Measurements from ENCODE around the gene TENT4A. TPM values are rescaled to one million over a fixed set of nuclear protein-coding genes. Genes with fewer than 3 reads are reported as not detected.
"Not testable (repeated sequence)": the region's sequence is repeated elsewhere in the genome, so short reads cannot be mapped to it uniquely, and the experiment has no call there.

TENT4A gene
- total RNA-seq (10 to 100 TPM; 34.9 to 61.4 (median 52.2) TPM), polyA plus RNA-seq (1 to 10 TPM; 1.6 to 2.2 TPM), total RNA-seq (45.1 reads per million, percentile 69 among the genes with 10 or more reads in this experiment)

DNA sequence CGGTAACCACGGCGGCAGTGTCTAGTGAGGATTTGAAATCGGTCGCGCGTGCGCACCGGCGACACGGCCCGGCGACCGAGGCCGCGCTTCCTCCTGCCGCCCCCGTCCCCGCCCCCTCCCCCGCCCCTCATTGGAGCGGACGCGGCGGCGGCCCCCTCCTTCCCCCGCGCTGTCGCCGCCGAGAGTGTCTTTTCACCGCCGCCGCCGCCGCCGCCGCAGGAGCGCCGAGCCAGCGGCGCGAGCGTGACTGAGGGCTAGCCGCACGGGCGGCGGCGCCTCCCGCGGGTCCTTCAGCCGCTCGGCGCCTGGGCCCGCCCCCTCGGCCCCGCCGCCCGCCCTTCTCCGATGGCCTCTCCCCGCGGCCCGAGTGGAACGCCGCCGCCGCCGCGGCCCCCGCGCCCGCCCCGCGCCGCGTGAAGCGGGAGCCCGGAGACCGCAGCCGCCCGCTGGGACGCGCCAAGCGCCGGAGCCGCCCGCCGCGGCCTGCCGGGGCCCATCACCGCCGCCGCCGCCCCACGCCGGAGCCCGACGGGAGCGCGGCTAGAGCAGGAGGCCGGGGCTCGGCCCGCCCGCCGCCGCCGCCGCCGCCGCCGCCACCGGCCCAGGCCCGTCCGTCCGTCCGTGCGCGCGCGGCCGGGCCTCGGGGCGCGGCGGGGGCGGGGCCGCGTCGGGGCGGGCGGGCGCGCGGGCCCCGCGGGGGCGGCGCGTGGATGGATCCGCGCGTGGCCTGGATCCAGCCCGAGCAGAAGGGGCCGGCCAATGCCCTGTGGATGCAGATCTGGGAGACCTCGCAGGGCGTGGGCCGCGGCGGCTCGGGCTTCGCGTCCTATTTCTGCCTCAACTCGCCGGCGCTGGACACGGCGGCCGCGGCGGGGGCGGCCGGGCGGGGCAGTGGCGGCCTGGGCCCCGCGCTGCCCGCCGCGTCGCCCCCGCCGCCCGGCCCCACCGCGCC, at the start of gene TENT4A:
TENT4A (plus strand) TSS at position 159 of the 952 bp plus-strand sequence; CDS start at position 711, 552 bp downstream.
- ChIA-PET POLR2A (interaction anchor here (0.7 to 1.3 kb wide), 6 partner anchors 9 to 1291 kb away, joined by 3 to 10 read pairs (median 4); partner anchors contain the start of genes ICE1, MED10, NSUN2 and SRD5A1), CTCF (no interaction called here)
- H3K4me1 ChIP-seq (ENCODE audit: control insufficient read depth in 2 of 2, insufficient read depth in 2 of 2, low read length in 2 of 2) = peaks cover 25 to 33% of the 10 kb centered on the region in 2 donors
- H3K4me1 Mint-ChIP-seq = peaks cover 34 to 52% (median 41%) of the 10 kb centered on the region in 7 donors
- peak within 1 kb of the TSS; percentile 95 for H3K27ac ChIP-seq (ENCODE audit: low read depth, low read length)
- intact Hi-C loops (cut with micrococcal nuclease) = loop anchor here (1.0 to 10.0 kb wide), 11 partner anchors 15 to 1291 kb away; partner anchors contain the start of genes MED10 (in 2 of the 2), NSUN2 (in 2 of the 2), SRD5A1 (in 2 of the 2) and FASTKD3 (in 1 of the 2)
- H3K27me3 Mint-ChIP-seq = peaks cover 0 to 4% (median 0%) of the 10 kb centered on the region in 5 donors
- no peaks in the 10 kb centered on the region for H3K27me3 ChIP-seq (ENCODE audit: control insufficient read depth in 2 of 2, insufficient read depth in 2 of 2, low read length in 2 of 2)
- peak within 1 kb of the TSS; percentile 95 for H3K4me3 ChIP-seq (ENCODE audit: low read length)
- peaks cover 0 to 1% (median 0%) of the 10 kb centered on the region in 11 donors for H3K9me3 Mint-ChIP-seq
- peak within 1 kb of the TSS; percentile 77 to 94 (median 92) for H3K27ac Mint-ChIP-seq
- ATAC-seq = peak; percentile 80
- peak within 1 kb of the TSS; percentile 80 to 92 (median 90) for H3K4me3 Mint-ChIP-seq
- peaks cover 0 to 3% (median 0%) of the 10 kb centered on the region in 3 experiments for H3K36me3 ChIP-seq (ENCODE audit: control insufficient read depth in 2 of 3, insufficient read depth in 3 of 3, low read length in 3 of 3)
- H3K36me3 Mint-ChIP-seq = peaks cover 0 to 8% (median 4%) of the 10 kb centered on the region in 5 donors
- DNase-seq = peak in 1 of 9 donors; percentile 21
- H3K9me3 ChIP-seq (ENCODE audit: control insufficient read depth in 2 of 3, low read length in 3 of 3) = no peaks in the 10 kb centered on the region

DNA sequence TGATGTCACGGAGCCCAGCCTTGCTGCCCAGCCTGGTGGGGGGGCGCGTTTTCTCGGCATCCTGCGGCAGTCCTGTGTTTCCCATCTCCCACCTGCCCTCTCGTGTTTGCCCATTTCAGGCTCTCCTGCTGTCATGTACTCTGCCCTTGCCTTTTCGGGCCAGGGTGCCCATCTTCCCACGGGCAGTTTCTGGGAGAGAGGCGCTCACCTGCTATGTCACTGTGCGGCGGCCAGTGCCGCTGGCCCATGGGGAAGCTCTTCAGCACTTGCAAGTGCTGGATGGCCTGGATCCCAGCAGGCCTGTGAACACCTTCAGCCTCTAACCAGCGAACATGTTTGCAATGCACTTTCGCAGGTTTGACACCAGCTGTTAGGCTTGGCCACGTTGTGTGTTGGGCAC, 46.5 kb upstream of the TENT4A start:
- peaks cover 0 to 46% (median 20%) of the 10 kb centered on the region in 5 donors for H3K36me3 Mint-ChIP-seq
- peaks cover 0 to 6% (median 0%) of the 10 kb centered on the region in 3 experiments for H3K36me3 ChIP-seq (ENCODE audit: control insufficient read depth in 2 of 3, insufficient read depth in 3 of 3, low read length in 3 of 3)
- H3K4me1 ChIP-seq (ENCODE audit: control insufficient read depth in 2 of 2, insufficient read depth in 2 of 2, low read length in 2 of 2) = no peaks in the 10 kb centered on the region
- no peak overlapping the region for H3K4me3 ChIP-seq (ENCODE audit: low read length)
- no peaks in the 10 kb centered on the region for H3K9me3 ChIP-seq (ENCODE audit: control insufficient read depth in 2 of 3, low read length in 3 of 3)
- H3K9me3 Mint-ChIP-seq = peaks cover 0 to 4% (median 0%) of the 10 kb centered on the region in 11 donors
- no peaks in the 10 kb centered on the region for H3K27me3 Mint-ChIP-seq
- CTCF ChIA-PET = no interaction called here
- no peaks in the 10 kb centered on the region for H3K4me1 Mint-ChIP-seq
- H3K4me3 Mint-ChIP-seq = no peak overlapping the region
- H3K27me3 ChIP-seq (ENCODE audit: control insufficient read depth in 2 of 2, insufficient read depth in 2 of 2, low read length in 2 of 2) = no peaks in the 10 kb centered on the region
- no peak for ATAC-seq
- intact Hi-C loops (cut with micrococcal nuclease) = no loop called here
- POLR2A ChIA-PET = no interaction called here
- DNase-seq = no peak
- no peak overlapping the region for H3K27ac ChIP-seq (ENCODE audit: low read depth, low read length)
- no peak overlapping the region for H3K27ac Mint-ChIP-seq

DNA sequence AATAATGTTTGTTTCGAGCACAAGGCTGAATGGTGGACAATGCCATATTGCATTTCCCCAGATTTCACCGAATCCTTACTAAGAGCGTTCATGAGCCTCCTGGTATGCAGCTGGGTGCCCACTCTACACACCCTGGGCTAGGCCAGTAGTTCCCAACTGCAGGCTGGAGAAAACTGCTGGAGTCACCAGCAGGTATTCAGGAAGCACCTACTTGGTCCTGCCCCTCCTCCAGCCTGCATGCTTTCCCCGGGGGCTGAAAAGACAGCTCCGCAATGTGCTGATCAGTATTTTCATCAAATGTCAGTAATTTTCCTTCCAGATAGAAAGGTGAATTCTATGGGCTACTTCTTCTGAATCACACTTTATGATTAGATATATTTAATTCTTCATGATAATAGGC, 45.6 kb upstream of the TENT4A start:
- Histone ChIP-seq H3K9me3 (ENCODE audit: control insufficient read depth in 2 of 3, low read length in 3 of 3) (no peaks in the 10 kb centered on the region), H3K36me3 (ENCODE audit: control insufficient read depth in 2 of 3, insufficient read depth in 3 of 3, low read length in 3 of 3) (peaks cover 0 to 6% (median 0%) of the 10 kb centered on the region in 3 experiments), H3K4me3 (ENCODE audit: low read length) (no peak overlapping the region), H3K4me1 (ENCODE audit: control insufficient read depth in 2 of 2, insufficient read depth in 2 of 2, low read length in 2 of 2) (no peaks in the 10 kb centered on the region), H3K27ac (ENCODE audit: low read depth, low read length) (no peak overlapping the region), H3K27me3 (ENCODE audit: control insufficient read depth in 2 of 2, insufficient read depth in 2 of 2, low read length in 2 of 2) (no peaks in the 10 kb centered on the region)
- Mint-ChIP-seq H3K4me1 (no peaks in the 10 kb centered on the region), H3K27ac (no peak overlapping the region), H3K36me3 (peaks cover 0 to 46% (median 17%) of the 10 kb centered on the region in 5 donors), H3K9me3 (peaks cover 0 to 4% (median 0%) of the 10 kb centered on the region in 11 donors), H3K27me3 (no peaks in the 10 kb centered on the region), H3K4me3 (no peak overlapping the region)
- ChIA-PET CTCF (no interaction called here), POLR2A (no interaction called here)
- intact Hi-C loops (cut with micrococcal nuclease) = no loop called here
- ATAC-seq = no peak
- DNase-seq = no peak

DNA sequence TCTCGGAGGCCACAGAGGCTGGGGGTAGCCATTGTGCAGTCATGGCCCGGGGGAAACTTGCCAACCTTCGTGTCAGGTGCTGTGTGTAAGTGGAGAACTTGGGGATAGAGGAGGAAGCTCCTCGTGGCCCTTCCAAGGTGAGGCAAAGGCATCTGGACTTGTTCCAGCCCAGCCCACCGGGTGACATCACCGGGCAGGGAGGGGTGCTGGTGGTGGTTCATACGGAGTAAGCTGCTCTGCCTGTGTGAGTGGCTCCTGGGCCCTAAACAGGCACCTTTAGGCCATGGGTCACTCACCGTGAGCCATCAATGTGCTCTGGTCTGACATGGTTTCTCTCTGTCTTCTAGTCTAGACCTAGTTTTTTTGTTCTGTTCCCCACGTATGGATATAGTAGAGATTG, 44.5 kb upstream of the TENT4A start:
- H3K36me3 ChIP-seq (ENCODE audit: control insufficient read depth in 2 of 3, insufficient read depth in 3 of 3, low read length in 3 of 3); H3K4me3 Mint-ChIP-seq; H3K9me3 ChIP-seq (ENCODE audit: control insufficient read depth in 2 of 3, low read length in 3 of 3); ATAC-seq; intact Hi-C loops (cut with micrococcal nuclease); CTCF ChIA-PET; H3K27ac Mint-ChIP-seq; H3K4me3 ChIP-seq (ENCODE audit: low read length); H3K27me3 ChIP-seq (ENCODE audit: control insufficient read depth in 2 of 2, insufficient read depth in 2 of 2, low read length in 2 of 2); H3K27me3 Mint-ChIP-seq; H3K4me1 Mint-ChIP-seq; H3K9me3 Mint-ChIP-seq; DNase-seq; H3K4me1 ChIP-seq (ENCODE audit: control insufficient read depth in 2 of 2, insufficient read depth in 2 of 2, low read length in 2 of 2); POLR2A ChIA-PET; H3K27ac ChIP-seq (ENCODE audit: low read depth, low read length): not testable (repeated sequence)
- H3K36me3 Mint-ChIP-seq = peaks cover 0 to 55% (median 21%) of the 10 kb centered on the region in 5 donors

DNA sequence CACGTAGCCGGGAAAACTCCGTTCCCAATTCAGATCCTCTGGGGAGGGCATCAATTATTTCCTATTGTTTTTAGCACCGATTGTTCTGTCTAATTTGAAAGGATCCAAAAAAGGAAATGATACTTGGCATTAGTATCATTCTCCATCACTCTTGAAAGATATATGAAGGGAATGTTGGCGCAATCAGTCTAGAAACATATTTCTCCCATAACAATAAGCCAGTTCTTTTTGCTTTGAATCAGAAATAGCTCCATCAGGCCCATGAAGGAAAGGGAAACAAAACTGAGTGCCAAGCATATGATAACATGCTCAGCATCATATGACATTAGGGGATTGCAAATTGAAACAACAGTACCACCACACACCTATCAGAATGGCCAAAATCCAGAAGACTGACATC, 40.2 kb upstream of the TENT4A start:
- H3K4me3 Mint-ChIP-seq = no peak overlapping the region
- Histone ChIP-seq H3K36me3 (ENCODE audit: control insufficient read depth in 2 of 3, insufficient read depth in 3 of 3, low read length in 3 of 3) (peaks cover 0 to 6% (median 0%) of the 10 kb centered on the region in 3 experiments), H3K4me3 (ENCODE audit: low read length) (no peak overlapping the region), H3K27me3 (ENCODE audit: control insufficient read depth in 2 of 2, insufficient read depth in 2 of 2, low read length in 2 of 2) (no peaks in the 10 kb centered on the region), H3K27ac (ENCODE audit: low read depth, low read length) (no peak overlapping the region), H3K4me1 (ENCODE audit: control insufficient read depth in 2 of 2, insufficient read depth in 2 of 2, low read length in 2 of 2) (no peaks in the 10 kb centered on the region), H3K9me3 (ENCODE audit: control insufficient read depth in 2 of 3, low read length in 3 of 3) (no peaks in the 10 kb centered on the region)
- CTCF ChIA-PET = no interaction called here
- ATAC-seq (no peak), DNase-seq (no peak)
- H3K27ac Mint-ChIP-seq = no peak overlapping the region
- intact Hi-C loops (cut with micrococcal nuclease) = no loop called here
- no peaks in the 10 kb centered on the region for H3K4me1 Mint-ChIP-seq
- POLR2A ChIA-PET = no interaction called here
- H3K27me3 Mint-ChIP-seq = peaks cover 0 to 5% (median 0%) of the 10 kb centered on the region in 5 donors
- H3K36me3 Mint-ChIP-seq = peaks cover 0 to 36% (median 20%) of the 10 kb centered on the region in 5 donors
- H3K9me3 Mint-ChIP-seq = peaks cover 0 to 8% (median 0%) of the 10 kb centered on the region in 11 donors

DNA sequence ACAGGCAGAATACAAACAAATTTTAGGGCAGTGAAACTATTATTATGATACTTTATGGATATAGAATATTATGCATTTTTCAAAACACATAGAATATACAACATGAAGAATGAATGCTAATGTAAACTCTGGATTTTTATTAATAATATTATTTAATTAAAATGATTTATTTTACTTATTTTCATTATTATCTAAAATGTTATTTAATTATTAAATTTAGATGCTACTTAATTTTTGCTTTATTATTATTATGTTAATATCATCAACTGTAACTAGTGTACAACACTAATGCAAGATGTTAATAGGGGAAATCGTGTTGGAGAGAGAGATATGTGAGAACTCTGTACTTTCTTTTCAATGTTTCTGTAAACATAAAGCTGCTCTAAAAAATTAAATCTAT, 39.3 kb upstream of the TENT4A start:
- ChIA-PET POLR2A (no interaction called here), CTCF (no interaction called here)
- H3K27me3 ChIP-seq (ENCODE audit: control insufficient read depth in 2 of 2, insufficient read depth in 2 of 2, low read length in 2 of 2) = no peaks in the 10 kb centered on the region
- peaks cover 0 to 6% (median 0%) of the 10 kb centered on the region in 3 experiments for H3K36me3 ChIP-seq (ENCODE audit: control insufficient read depth in 2 of 3, insufficient read depth in 3 of 3, low read length in 3 of 3)
- no peak overlapping the region for H3K4me3 ChIP-seq (ENCODE audit: low read length)
- Mint-ChIP-seq H3K27ac (no peak overlapping the region), H3K4me3 (no peak overlapping the region), H3K4me1 (no peaks in the 10 kb centered on the region), H3K9me3 (peaks cover 0 to 8% (median 0%) of the 10 kb centered on the region in 11 donors), H3K27me3 (peaks cover 0 to 9% (median 0%) of the 10 kb centered on the region in 5 donors), H3K36me3 (peaks cover 0 to 33% (median 20%) of the 10 kb centered on the region in 5 donors)
- no peaks in the 10 kb centered on the region for H3K4me1 ChIP-seq (ENCODE audit: control insufficient read depth in 2 of 2, insufficient read depth in 2 of 2, low read length in 2 of 2)
- no peak for DNase-seq
- no peaks in the 10 kb centered on the region for H3K9me3 ChIP-seq (ENCODE audit: control insufficient read depth in 2 of 3, low read length in 3 of 3)
- H3K27ac ChIP-seq (ENCODE audit: low read depth, low read length) = no peak overlapping the region
- ATAC-seq = no peak
- intact Hi-C loops (cut with micrococcal nuclease) = no loop called here
